HK-2 (cell line): ENCODE measurements around the gene PRPF4.

Experiments used
- DNase-seq: peaks from one replicate; pipeline ENCODE4 v3.0.0-alpha.2; 2018; ENCODE audit not compliant: unreplicated experiment

Gene PRPF4

DNA sequence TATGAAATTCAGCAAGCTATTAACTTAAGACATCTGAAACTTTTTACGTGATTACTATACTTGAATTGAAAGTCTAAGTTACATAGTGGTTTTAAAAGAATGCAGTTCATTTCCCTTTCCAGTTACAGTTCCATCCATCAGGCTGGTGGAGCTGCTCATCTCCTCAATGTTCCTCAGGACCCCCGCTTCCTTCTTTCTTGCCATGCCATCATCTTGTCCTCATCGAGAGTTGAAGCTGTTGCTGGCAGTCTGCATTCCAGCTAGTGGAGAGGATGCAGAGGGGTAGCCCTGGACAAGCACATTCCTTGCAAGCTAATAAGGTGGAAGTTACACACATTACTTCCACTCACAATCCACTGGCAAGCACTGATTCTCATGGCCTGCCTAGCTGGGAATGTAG lies 36.5 kb downstream of the PRPF4 start:
- no peak for DNase-seq

DNA sequence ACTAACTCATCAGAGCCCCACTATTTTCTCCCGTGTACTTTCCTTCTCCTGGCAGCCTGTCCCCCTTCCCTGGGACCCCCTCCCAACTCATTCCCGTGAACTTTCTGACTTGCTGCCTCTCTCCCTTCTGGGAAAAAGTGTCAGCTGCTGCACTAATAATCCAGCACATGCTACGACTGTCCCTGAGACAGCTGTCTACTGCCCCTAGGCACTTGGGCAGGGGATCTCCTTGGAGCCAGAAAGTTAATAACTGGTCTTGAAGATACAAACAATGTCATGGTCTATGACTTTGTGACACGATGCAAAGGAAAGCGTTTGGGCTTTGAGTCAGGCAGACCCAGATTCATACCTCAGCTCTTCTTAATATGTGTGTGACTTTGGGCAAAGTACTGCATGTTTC lies 37.8 kb downstream of the PRPF4 start:
- DNase-seq: no peak

DNA sequence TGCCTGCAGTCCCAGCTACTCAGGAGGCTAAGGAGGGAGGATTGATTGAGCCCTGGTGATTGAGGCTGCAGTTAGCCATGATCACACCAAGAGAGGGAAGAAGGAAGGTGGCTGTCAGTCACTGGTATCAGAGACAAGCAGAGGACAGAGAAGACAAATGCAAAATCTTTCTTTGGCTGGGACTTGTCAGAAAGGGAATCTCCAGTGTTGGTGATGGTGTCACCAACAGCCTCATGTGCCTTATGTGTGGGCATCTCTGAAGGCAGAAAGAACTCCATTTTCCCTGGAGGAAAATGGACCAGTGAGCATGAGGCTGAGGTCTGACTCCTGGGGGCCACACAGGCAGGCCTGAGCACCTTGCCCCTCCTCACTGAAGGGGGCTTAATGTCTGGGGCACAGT lies 39.8 kb downstream of the PRPF4 start:
- DNase-seq: no peak

DNA sequence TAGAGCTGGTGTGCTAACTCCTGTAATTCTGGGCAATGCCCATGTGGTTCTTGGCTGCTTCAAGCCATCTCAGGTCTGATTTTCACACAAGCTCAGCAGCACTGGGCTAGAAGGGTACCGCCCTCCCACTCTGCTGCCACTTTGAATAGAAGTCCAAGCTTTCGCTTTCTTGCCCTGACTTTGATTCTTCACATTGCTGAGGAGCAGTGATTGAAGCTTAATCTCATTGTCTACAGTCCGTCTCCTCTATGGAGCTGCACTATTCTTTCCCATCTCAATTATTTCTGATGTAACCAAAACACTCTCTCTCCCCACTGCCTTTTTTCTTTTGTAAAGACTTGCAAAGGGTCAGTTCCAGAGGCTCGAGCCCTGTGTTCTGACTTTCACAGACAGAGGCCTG lies 40.6 kb downstream of the PRPF4 start:
- DNase-seq: no peak

DNA sequence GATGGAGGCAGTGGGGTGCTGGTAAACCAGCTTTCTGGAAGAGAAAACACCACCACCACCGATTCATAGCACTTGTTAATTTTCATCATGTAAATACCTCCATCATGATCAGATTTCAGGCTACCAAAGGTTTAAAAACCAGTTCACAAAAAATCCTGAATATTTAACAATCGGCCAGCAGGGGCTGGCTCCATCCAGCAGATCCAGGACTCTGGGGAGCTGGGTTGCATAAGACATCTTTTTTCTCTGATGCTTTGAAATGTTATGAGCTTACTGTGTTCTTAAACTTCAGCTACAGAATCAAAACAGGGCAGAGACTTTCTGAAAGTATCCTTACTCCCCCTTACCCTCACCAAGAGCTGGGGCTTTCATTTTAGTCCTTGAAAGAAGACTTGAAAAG lies 42.3 kb downstream of the PRPF4 start:
- DNase-seq: no peak

DNA sequence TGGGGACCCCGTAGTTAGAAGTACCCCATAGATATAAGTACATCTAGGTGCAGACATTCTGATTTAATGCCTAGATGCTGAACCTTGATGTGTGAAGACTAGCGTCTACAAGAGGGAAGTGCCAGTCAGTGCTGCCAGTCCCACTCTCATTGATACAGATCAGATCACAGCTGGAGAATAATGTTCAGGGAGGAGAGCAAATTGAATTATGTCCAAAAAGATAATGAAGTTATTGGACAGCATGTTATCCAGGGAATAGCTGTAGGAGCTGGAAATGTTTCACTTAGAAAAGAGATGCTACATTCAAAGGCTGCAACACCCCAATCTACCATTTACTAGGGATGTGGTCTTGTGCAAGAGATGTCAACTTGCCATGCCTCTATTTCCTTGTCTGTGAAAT lies 43.6 kb downstream of the PRPF4 start:
- DNase-seq: no peak

DNA sequence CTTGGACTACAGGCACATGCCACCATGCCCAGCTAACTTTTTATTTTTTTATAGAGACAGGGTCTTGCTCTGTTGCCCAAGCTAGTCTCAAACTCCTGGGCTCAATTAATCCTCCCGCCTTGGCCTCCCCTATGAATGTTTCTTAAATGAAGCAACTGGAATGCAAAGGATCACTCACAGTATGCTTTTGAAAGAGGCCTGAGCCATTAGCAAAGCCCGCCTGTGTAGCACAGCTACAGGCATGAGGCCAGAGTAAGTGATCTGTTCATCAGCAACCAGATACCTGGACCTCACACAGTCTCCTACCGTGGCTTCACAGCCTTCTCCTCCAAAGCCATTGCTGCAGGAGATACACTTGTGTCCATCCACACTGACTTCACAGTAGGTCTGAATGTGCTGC lies 44.6 kb downstream of the PRPF4 start:
- DNase-seq: no peak

DNA sequence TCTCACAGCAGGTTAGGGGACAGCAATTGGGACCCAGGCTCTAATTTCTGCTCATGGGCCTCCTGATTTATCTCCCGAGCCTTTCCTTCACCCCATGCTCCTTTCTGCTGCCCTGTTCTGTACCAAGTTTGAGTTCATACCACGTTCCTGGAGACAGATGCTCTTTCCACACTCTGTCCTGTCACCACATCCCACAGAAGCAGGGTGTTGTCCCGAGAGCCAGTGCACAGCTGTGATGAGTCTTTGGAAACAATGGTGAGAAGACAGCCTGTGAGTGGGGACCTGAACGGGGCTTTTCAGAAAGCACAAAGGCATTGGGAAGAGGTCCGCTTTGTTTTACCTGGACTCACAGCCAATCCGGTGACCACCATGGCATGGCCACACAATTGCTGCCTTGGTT lies 47.2 kb downstream of the PRPF4 start:
- no peak for DNase-seq

DNA sequence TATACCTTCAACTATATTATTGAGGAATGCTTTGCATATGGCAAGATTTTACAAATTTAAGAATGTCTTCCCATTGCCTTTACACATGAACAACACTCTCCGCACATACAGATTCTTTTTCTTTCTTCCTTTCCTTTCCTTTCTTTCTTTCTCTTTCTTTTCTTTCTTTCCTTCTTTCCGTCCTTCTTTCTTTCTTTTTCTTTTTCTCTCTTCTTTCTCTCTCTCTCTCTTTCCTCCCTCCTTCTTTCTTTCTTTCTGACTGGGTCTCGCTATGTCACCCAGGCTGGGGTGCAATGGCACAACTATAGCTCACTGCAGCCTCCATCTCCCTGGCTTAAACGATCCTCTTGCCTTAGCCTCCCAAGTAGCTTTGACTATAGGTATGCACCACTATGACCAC lies 50.8 kb downstream of the PRPF4 start:
- no peak for DNase-seq

DNA sequence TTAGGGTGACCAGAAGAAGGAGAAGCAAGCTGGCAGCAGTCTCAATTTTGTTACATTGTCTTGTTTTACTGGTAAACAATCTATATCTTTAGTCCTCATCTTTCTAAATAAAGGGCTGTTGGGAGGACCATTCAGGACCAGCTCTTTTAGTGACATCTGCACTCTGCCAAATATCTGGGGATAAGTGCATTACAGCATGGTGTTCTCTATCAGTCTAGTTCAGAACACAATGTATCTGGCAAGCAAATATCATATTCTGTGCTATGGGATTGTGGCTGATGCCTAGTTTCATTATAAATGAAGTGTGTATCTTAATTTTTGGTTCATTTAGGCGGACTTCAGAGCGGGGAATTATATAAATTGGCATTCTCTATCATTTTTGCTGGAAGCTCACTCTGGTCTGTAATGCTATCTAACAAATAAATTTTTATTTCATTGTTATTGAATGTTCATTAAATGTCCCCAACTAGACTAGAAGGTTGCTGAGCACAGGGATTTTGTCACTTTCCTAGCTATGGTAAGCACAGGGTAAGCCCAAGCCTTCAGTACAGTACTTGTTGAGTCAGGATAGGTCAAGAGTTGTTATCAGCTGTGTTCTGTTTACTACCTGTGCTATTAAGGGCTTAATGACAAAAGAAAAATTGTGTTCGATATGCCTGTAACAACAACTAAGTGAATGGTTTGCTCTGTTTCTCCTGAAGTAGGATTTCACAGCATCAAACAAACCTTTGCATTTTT lies 52.8 kb downstream of the PRPF4 start:
- no peak for DNase-seq

DNA sequence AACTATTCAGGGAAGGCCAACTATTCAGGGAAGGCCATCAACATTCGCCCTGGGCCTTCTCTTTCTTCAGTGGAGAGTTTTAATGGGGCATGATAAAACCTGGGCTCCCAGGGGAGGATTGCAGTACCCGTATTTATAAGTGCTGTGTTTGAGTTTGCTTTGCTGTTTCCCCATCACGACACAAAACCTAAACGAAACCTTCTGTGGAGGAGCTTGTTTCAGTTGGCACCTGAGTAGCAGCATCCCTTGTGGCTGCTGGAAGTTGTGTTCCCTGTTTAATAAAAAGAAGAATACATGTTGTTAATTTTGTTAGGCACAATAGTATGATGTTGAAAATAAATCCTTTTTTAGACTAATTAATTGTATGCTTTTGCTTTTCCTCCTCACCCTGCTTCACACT lies 56.3 kb downstream of the PRPF4 start:
- DNase-seq: no peak

DNA sequence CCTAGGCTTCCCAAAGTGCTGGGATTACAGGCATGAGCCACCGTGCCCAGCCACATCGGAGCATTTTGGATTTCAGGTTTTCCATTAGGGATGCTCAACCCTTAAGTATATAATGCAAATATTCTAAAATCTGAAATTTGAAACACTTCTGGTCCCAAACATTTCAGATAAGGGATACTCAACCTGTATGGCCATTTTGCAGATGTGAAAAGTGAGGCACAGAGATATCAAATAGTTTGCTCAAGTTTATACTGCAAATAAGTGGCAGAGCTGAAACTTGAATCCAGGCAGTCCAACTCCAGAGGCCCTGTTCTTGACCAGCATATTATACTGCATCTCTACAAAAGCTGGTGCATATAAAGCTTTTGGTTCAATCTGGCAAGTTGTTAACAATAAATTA lies 62.3 kb downstream of the PRPF4 start:
- DNase-seq: no peak

DNA sequence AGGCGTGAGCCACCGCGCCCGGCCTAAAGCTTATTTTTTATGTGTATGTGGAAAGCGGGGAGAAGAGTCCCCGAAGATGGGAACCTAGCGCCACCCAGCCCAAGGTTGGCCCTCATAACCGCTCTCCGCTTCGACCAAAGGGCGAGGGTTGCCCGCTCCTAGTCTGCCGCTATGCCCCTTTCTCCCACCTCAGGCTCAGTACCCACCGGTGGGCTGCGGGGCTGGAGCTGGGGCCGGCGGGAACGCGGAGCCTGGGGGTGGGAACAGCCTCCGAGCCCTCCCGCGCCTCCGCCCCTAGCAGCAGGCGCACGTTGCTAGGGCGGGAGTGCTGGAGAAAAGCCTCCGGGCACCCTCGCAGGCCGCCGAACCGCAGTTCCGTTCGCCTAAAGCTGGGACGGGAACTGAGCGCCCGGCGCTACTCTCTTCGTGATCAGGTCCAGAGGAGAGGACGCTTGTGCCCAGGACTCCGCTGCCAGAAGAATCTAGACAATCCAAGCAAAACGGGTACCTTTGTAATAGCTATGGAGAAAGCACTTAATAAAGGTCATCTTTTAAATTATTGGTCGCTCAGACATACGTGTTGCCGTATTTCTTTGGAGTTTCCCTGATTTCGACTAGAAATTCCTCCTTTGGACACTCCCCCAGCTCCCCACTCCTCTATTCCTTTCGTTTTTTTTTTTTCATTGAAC lies 64.7 kb downstream of the PRPF4 start, which contains the start of gene WDR31:
Gene WDR31, minus strand, starts transcription at position 265 of the 689 bp plus-strand sequence. CDS start 8,253 bp downstream, outside the sequence.
- DNase-seq: peak; percentile 92

DNA sequence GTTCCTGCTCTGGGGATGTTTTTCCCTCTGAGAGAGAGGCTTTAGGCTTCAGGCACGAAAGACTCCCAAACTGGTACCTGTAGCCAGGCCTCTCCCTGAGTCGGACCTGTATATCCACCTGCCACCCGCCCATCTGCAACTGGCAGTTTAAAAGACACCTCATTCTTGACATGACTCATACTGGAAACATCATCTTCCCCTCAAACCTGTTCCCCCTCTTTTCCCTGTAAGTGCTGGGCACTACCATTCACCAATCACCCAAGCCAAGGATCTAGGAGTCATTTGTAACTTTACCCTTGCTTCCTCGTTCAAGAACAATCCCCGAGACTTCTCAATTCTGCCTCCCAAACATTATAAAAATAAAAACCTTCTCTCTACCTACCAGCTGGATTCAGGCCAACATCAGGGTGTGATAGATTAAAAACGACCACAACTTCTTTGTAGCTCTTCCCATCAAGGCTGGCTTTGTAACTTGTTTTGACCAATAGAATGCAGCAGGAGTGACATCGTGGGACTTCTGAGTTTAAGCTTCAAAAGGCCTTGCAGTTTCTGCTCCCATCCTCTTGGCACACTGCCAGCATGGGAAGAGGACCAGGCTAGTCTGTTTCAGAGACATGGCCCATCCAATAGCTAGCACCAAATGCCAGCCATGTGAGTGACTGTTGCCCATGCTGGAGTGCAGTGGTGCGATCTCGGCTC lies 66.4 kb downstream of the PRPF4 start:
- no peak for DNase-seq
